Panc1 (cell line): ENCODE data around the gene SLC39A10. TPM values are rescaled to one million over a fixed set of nuclear protein-coding genes. Genes with fewer than 3 reads are reported as not detected.
"Not testable (repeated sequence)": the region's sequence is repeated elsewhere in the genome, so short reads cannot be mapped to it uniquely, and the experiment has no call there.

Experiments
- ATAC-seq: fragments of 200-7000 bp; cut with Tn5 transposase; 2 replicates; pipeline ENCODE4 v1.9.1; 2020; ENCODE audit warnings: mild to moderate bottlenecking, moderate library complexity
- BruUV-seq: library from RNA; stranded (reverse); fragments of 400-500 nt; replicated peaks from 2 replicates; lab custom pipeline; 2021; lab: Mats Ljungman, UMichigan
- CTCF ChIA-PET: fragments of 300-600 bp; sonication (Branson Sonifier 250); formaldehyde crosslinking; loops from one replicate; lab custom pipeline; 2022; ENCODE audit warnings: antibody characterized with exemption; lab: Charles Lee
- POLR2A ChIA-PET: fragments of 300-600 bp; sonication (Branson Sonifier 250); formaldehyde crosslinking; loops from one replicate; lab custom pipeline; 2022; ENCODE audit warnings: antibody characterized with exemption; lab: Charles Lee
- DNase-seq: peaks from one replicate; pipeline ENCODE4 v3.0.0-alpha.2; 2010; ENCODE audit warnings: low read depth, low spot score
- H3K27ac ChIP-seq: 2 replicates; pipeline ENCODE4 v1.5.1; 2011; ENCODE audit warnings: mild to moderate bottlenecking, low read length, inconsistent platforms
- H3K27me3 ChIP-seq: fragments of 200-500 bp; sonication (Bioruptor generic); 2 replicates; pipeline ENCODE4 v1.6.0; 2014; ENCODE audit warnings: low read length, inconsistent platforms; ENCODE audit not compliant: control insufficient read depth, insufficient read depth
- H3K36me3 ChIP-seq: fragments of 200-500 bp; sonication (Bioruptor generic); 2 replicates; pipeline ENCODE4 v1.5.1; 2014; ENCODE audit warnings: inconsistent platforms, mild to moderate bottlenecking, low read length, moderate library complexity; ENCODE audit not compliant: control insufficient read depth, insufficient read depth
- H3K4me1 ChIP-seq: 2 replicates; pipeline ENCODE4 v1.5.1; 2011; ENCODE audit warnings: inconsistent platforms, mild to moderate bottlenecking, low read length, moderate library complexity; ENCODE audit not compliant: control insufficient read depth, insufficient read depth
- H3K4me3 ChIP-seq, 2 experiments: 2 replicates each; pipeline ENCODE4 v1.5.1; 2011 to 2012; ENCODE audit warnings: low read depth in 2 of 2, low read length in 2 of 2, mild to moderate bottlenecking in 2 of 2, inconsistent platforms in 1 of 2, moderate library complexity in 1 of 2
- H3K9me3 ChIP-seq: fragments of 200-500 bp; sonication (Bioruptor generic); 2 replicates; pipeline ENCODE4 v1.5.1; 2014; ENCODE audit warnings: low read depth, mild to moderate bottlenecking, inconsistent platforms, low read length, moderate library complexity; ENCODE audit not compliant: control insufficient read depth, insufficient read depth
- CTCF ChIP-seq: fragments of 450-650 bp; IDR thresholded peaks from 2 replicates; pipeline ENCODE4 v1.5.1; 2017; ENCODE audit warnings: mild to moderate bottlenecking
- POLR2AphosphoS5 ChIP-seq: IDR thresholded peaks from 2 replicates; pipeline ENCODE4 v1.6.1; 2012; ENCODE audit warnings: mild to moderate bottlenecking, low read depth, low read length, moderate library complexity
- SIN3A ChIP-seq: IDR thresholded peaks from 2 replicates; pipeline ENCODE4 v1.6.1; 2012; ENCODE audit warnings: low read depth, mild to moderate bottlenecking, low read length, moderate library complexity, borderline replicate concordance; ENCODE audit not compliant: insufficient read depth
- TCF7L2 ChIP-seq: IDR thresholded peaks from 2 replicates; pipeline ENCODE4 v1.6.1; 2011; ENCODE audit warnings: mild to moderate bottlenecking, low read depth, low read length, inconsistent platforms
- in situ Hi-C: cut with HindIII; loops from 2 replicates; pipeline ENCODE4 v1.10.0; 2016; ENCODE audit warnings: low sequenced_read_pairs, low pct_unique_long_range_greater_than_20kb
- intact Hi-C: fragments of 100-400 bp; cut with micrococcal nuclease; formaldehyde crosslinking; loops from one replicate; pipeline ENCODE4 v1.10.0; 2022; ENCODE audit not compliant: unreplicated experiment
- total RNA-seq: library from RNA; stranded (reverse); gene quantifications from one replicate; pipeline ENCODE4 v1.2.1, GENCODE V29; 2021; ENCODE audit not compliant: unreplicated experiment
- TF ChIP-seq, protein P1 (sequence below), 2 experiments: IDR thresholded peaks; 2 replicates each; pipeline ENCODE4 v1.6.1; 2011 to 2012; ENCODE audit warnings: low read depth in 2 of 2, control low read depth in 1 of 2, low read length in 1 of 2, mild to moderate bottlenecking in 1 of 2, moderate library complexity in 1 of 2; ENCODE audit not compliant: insufficient read depth in 1 of 2

Gene SLC39A10
- total RNA-seq, 1 experiment from 2014 or later, result 45.9 TPM

- no peaks in the 10 kb centered on the region for H3K27me3 ChIP-seq
- no peaks in the 10 kb centered on the region for H3K36me3 ChIP-seq
- TF ChIP-seq TCF7L2 (no peak), SIN3A (no peak), CTCF (no peak)
- BruUV-seq, result no TSS peak
- no peak overlapping the region for H3K27ac ChIP-seq
- ATAC-seq (no peak), DNase-seq (no peak)
- intact Hi-C loops, result no loop called here
- no peak overlapping the region for H3K4me3 ChIP-seq
- no peaks in the 10 kb centered on the region for H3K4me1 ChIP-seq
- ChIA-PET POLR2A (no interaction called here), CTCF (no interaction called here)
- in situ Hi-C loops, result no loop called here
- H3K9me3 ChIP-seq, result no peaks in the 10 kb centered on the region
Measured at GRCh38 chr2:195646424-195646823, 10.6 kb upstream of the SLC39A10 start.

- DNase-seq, result no peak
- no peak overlapping the region for H3K4me3 ChIP-seq
- no peaks in the 10 kb centered on the region for H3K36me3 ChIP-seq
- in situ Hi-C loops, result no loop called here
- ATAC-seq, result no peak
- TF ChIP-seq TCF7L2 (no peak), SIN3A (no peak), CTCF (no peak), POLR2AphosphoS5 (no peak)
- TF ChIP-seq, protein P1, sequence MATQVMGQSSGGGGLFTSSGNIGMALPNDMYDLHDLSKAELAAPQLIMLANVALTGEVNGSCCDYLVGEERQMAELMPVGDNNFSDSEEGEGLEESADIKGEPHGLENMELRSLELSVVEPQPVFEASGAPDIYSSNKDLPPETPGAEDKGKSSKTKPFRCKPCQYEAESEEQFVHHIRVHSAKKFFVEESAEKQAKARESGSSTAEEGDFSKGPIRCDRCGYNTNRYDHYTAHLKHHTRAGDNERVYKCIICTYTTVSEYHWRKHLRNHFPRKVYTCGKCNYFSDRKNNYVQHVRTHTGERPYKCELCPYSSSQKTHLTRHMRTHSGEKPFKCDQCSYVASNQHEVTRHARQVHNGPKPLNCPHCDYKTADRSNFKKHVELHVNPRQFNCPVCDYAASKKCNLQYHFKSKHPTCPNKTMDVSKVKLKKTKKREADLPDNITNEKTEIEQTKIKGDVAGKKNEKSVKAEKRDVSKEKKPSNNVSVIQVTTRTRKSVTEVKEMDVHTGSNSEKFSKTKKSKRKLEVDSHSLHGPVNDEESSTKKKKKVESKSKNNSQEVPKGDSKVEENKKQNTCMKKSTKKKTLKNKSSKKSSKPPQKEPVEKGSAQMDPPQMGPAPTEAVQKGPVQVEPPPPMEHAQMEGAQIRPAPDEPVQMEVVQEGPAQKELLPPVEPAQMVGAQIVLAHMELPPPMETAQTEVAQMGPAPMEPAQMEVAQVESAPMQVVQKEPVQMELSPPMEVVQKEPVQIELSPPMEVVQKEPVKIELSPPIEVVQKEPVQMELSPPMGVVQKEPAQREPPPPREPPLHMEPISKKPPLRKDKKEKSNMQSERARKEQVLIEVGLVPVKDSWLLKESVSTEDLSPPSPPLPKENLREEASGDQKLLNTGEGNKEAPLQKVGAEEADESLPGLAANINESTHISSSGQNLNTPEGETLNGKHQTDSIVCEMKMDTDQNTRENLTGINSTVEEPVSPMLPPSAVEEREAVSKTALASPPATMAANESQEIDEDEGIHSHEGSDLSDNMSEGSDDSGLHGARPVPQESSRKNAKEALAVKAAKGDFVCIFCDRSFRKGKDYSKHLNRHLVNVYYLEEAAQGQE (IDR thresholded peaks at IDR 0.05; ENCODE audit: insufficient read depth in 1 of 2, low read depth in 2 of 2, low read length in 1 of 2), result no peak
- H3K27ac ChIP-seq, result no peak overlapping the region
- no TSS peak for BruUV-seq
- intact Hi-C loops, result no loop called here
- no peaks in the 10 kb centered on the region for H3K27me3 ChIP-seq
- ChIA-PET CTCF (no interaction called here), POLR2A (no interaction called here)
- no peaks in the 10 kb centered on the region for H3K4me1 ChIP-seq
- no peaks in the 10 kb centered on the region for H3K9me3 ChIP-seq
Measured at GRCh38 chr2:195647302-195647701, 9.7 kb upstream of the SLC39A10 start.

- H3K27me3 ChIP-seq, CTCF ChIA-PET, intact Hi-C loops, H3K4me3 ChIP-seq, in situ Hi-C loops, ATAC-seq, H3K36me3 ChIP-seq, DNase-seq, BruUV-seq, H3K4me1 ChIP-seq, H3K9me3 ChIP-seq, H3K27ac ChIP-seq, POLR2A ChIA-PET: not testable (repeated sequence)
Measured at GRCh38 chr2:195648370-195648769, 8.7 kb upstream of the SLC39A10 start.
